Measurements from ENCODE around the gene CNTNAP3B.
"Not testable (repeated sequence)": the region's sequence is repeated elsewhere in the genome, so short reads cannot be mapped to it uniquely, and the experiment has no call there.

The CNTNAP3B gene

GRCh38 chr9:41977965-41978600 is 151.1 kb downstream of the CNTNAP3B start:
- not testable (repeated sequence) for DNase-seq (ENCODE audit: low read depth)

DNA sequence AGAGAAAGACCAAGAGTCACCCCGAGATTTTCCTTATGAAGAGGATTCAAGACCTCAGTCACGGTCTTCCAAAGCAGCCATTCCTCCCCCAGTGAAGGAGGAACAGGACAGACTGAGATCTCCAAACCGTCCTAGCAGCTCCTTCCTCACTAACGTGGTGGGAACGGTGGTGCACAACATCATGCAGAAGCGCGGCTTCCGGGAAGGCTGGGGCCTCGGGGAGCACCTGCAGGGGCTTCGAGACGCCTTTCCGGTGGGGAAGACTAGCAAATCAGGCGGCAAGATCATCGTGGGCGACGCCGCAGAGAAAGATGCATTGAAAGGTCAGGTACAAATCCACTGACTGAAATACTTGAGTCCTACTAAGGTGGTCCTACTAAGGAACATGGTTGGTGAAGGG is 154.3 kb downstream of the CNTNAP3B start:
- DNase-seq (ENCODE audit: low read depth): not testable (repeated sequence)

GRCh38 chr9:41953007-41953406 is 176.2 kb downstream of the CNTNAP3B start:
- not testable (repeated sequence) for DNase-seq (ENCODE audit: low read depth)

GRCh38 chr9:41941738-41942137 is 187.5 kb downstream of the CNTNAP3B start:
- not testable (repeated sequence) for DNase-seq (ENCODE audit: low read depth)

DNA sequence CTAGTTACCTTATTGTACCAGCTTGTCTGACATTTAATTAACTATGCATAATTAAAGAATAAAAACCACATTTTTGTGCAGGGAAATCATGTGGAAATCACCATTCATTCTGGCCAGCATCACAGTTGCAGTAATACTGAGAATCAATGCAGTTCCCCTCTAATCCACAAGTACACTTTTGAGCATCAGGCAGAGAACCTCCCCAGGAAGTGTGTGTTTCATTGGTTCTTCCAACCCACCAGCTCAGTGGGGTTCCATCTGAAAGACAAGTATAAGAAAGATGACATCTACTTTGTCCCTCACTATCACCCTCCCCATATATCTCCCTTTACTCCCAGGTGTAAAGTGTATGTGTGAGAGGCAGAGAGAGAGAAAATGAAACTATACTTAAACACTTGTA is 191.1 kb downstream of the CNTNAP3B start:
- DNase-seq (ENCODE audit: low read depth): not testable (repeated sequence)

GRCh38 chr9:41935727-41936126 is 193.5 kb downstream of the CNTNAP3B start:
- DNase-seq (ENCODE audit: low read depth): not testable (repeated sequence)

DNA sequence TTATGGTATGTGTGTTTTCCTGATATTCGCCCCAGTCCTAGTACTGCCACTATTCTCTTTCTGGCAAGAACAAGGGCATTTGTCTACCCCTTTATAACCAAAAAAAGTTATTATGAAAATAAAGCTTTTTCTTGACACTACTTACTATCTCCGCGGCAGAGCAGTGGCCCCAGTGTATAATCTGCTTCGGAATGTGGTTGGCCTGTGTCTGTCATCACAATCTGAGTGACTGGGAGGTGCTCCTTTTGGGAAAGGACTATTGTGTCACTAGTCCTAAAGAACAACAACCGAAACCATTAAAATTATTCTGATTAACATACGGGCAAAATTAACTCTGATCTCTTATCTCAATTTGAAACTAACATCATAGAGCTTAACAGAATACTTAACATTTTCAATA is 200.1 kb downstream of the CNTNAP3B start:
- DNase-seq (ENCODE audit: low read depth): not testable (repeated sequence)

DNA sequence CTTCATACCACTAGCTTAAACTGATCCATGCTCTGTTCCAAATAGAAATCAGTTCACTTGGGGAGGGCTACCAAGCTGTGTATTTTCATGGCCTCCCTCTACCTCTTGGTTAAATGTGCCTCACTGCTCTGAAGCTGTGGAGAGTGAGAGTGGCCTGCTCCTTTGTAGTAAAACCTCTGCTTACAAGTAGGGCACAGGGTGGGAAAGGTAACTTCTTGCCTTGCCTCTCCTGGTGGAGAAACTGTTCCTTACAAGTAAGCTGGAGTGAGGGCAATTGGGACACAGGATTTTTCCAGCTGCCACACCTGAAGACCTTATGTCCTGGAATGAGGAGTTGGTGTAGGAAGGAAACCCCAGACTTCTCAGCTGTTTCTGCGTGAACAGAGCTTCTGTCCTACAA is 211.9 kb downstream of the CNTNAP3B start:
- DNase-seq (ENCODE audit: low read depth): not testable (repeated sequence)

DNA sequence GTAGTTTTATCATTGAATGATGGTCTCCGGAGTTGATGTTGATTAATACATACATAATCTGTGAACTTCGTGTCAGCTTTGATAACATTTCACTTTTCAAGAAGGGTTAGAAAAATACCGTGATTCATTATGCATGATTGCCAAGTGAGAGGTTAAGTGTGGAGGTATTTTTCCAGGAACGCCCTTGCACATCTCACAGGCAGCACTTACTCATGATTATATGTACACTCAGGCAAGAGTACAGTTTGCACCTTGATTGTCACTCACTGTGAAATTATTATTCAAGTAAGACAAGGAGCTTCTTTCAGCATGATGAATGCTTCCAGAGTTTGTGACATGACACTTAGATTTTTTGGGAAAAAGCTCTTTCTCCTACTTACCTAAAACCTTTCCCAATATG is 223.7 kb downstream of the CNTNAP3B start:
- DNase-seq (ENCODE audit: low read depth): not testable (repeated sequence)

- DNase-seq (ENCODE audit: low read depth): not testable (repeated sequence)
Measured at GRCh38 chr9:41902762-41903161, 226.5 kb downstream of the CNTNAP3B start.

- not testable (repeated sequence) for DNase-seq (ENCODE audit: low read depth)
Measured at GRCh38 chr9:41898720-41899343, 230.4 kb downstream of the CNTNAP3B start.

DNA sequence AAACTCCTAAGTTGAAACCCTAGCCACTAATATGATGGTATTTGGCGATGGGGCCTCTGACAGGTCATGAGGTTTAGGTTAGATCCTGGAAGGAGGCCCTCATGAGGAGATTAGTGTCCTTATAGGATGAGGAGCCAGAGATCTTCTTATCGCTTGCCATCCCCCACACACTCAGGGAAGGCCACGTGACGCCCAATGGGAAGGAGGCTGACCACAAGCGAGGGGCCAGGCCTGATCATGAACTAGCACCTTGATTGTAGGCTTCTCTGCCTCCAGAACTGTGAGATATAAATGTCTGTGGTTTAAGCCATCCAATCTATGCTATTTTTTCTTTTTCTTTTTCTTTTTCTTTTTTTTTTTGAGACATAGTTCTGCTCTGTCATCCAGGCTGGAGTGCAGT is 254.7 kb downstream of the CNTNAP3B start:
- not testable (repeated sequence) for DNase-seq (ENCODE audit: low read depth)

- not testable (repeated sequence) for DNase-seq (ENCODE audit: low read depth)
Measured at GRCh38 chr9:41855422-41855821, 273.8 kb downstream of the CNTNAP3B start.

- DNase-seq (ENCODE audit: low read depth): not testable (repeated sequence)
Measured at GRCh38 chr9:41851848-41852740, 277.1 kb downstream of the CNTNAP3B start.

DNA sequence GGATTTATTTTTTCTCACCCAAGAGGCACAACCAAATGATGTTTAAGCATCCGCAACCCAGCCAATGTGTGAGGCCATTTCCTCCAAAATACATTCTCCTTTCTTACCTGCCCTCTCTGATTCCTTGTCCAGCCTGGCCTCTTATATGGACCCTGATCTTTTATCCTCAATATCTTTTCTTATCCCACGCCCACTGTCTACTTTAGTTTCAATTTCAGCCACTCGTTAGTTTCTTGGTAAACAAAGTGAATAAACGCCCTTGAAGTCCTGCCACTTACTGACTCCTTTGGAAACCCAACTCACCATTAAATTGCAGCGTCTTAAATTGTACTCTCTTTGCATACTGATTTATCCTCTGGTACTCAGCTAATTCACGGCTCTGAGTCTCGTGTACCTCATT is 281.4 kb downstream of the CNTNAP3B start:
- DNase-seq (ENCODE audit: low read depth): not testable (repeated sequence)
